CD4-positive, alpha-beta memory T cell (primary cell): ENCODE data around the gene TTC4. TPM values are rescaled to one million over a fixed set of nuclear protein-coding genes. Genes with fewer than 3 reads are reported as not detected.

Experiments used
- CTCF ChIA-PET: fragments of 350-600 bp; sonication (Branson Sonifier 250); formaldehyde crosslinking; loops from one replicate; lab custom pipeline; 2021; ENCODE audit warnings: inconsistent platforms; ENCODE audit not compliant: partially characterized antibody; lab: Charles Lee
- POLR2A ChIA-PET: fragments of 350-600 bp; sonication (Branson Sonifier 250); formaldehyde crosslinking; loops from one replicate; lab custom pipeline; 2021; ENCODE audit not compliant: partially characterized antibody; lab: Charles Lee
- DNase-seq, 5 donors: peaks; one replicate each; pipeline versions ENCODE4 v3.0.0 to v3.0.0-alpha.2; 2020 to 2022; ENCODE audit warnings: mixed read lengths in 1 of 5
- H3K27ac ChIP-seq: one replicate; pipeline ENCODE4 v1.7.0; 2013; ENCODE audit warnings: low read depth, low read length
- H3K27me3 ChIP-seq: 2 replicates; pipeline ENCODE4 v1.7.0; 2013; ENCODE audit warnings: mild to moderate bottlenecking, low read length, moderate library complexity; ENCODE audit not compliant: insufficient read depth
- H3K36me3 ChIP-seq: 2 replicates; pipeline ENCODE4 v1.7.0; 2013; ENCODE audit warnings: mild to moderate bottlenecking, low read length, moderate library complexity; ENCODE audit not compliant: insufficient read depth
- H3K4me1 ChIP-seq: 2 replicates; pipeline ENCODE4 v1.7.0; 2013; ENCODE audit warnings: mild to moderate bottlenecking, low read length, moderate library complexity; ENCODE audit not compliant: insufficient read depth
- H3K4me3 ChIP-seq, 2 donors: one replicate each; pipeline ENCODE4 v1.7.0; 2013; ENCODE audit warnings: low read length in 2 of 2, mild to moderate bottlenecking in 1 of 2
- H3K9me3 ChIP-seq, 2 donors: one replicate each; pipeline ENCODE4 v1.7.0; 2013; ENCODE audit warnings: low read length in 2 of 2, control low read depth in 1 of 2; ENCODE audit not compliant: control insufficient read depth in 1 of 2
- H3K27ac Mint-ChIP-seq, 7 donors: one replicate each; pipeline ENCODE4 v1.8.0; 2020 to 2021; ENCODE audit warnings: mixed read lengths in 7 of 7, mild to moderate bottlenecking in 6 of 7, inconsistent platforms in 3 of 7, moderate library complexity in 3 of 7
- H3K27me3 Mint-ChIP-seq, 2 donors: one replicate each; pipeline ENCODE4 v1.8.0; 2020 to 2021; ENCODE audit warnings: mixed read lengths in 2 of 2
- H3K36me3 Mint-ChIP-seq, 2 donors: one replicate each; pipeline ENCODE4 v1.8.0; 2020 to 2021; ENCODE audit warnings: mixed read lengths in 2 of 2, inconsistent platforms in 1 of 2, mild to moderate bottlenecking in 1 of 2
- H3K4me1 Mint-ChIP-seq, 4 donors: one replicate each; pipeline ENCODE4 v1.8.0; 2020 to 2021; ENCODE audit warnings: mixed read lengths in 4 of 4, mild to moderate bottlenecking in 1 of 4
- H3K4me3 Mint-ChIP-seq, 8 donors: one replicate each; pipeline ENCODE4 v1.8.0; 2020 to 2021; ENCODE audit warnings: mixed read lengths in 8 of 8, mild to moderate bottlenecking in 7 of 8, moderate library complexity in 6 of 8, inconsistent platforms in 3 of 8
- H3K9me3 Mint-ChIP-seq, 8 donors: one replicate each; pipeline ENCODE4 v1.8.0; 2020 to 2021; ENCODE audit warnings: mixed read lengths in 8 of 8, mild to moderate bottlenecking in 5 of 8, inconsistent platforms in 3 of 8, moderate library complexity in 1 of 8
- intact Hi-C: fragments of 100-400 bp; cut with micrococcal nuclease; formaldehyde crosslinking; loops from one replicate; pipeline ENCODE4 v1.15.1; 2023
- polyA plus RNA-seq, 2 donors: library from polyadenylated mRNA; unstranded; fragments of 300-500 nt; fragmentation: Illumina TruSeq; gene quantifications; one replicate each; pipeline ENCODE4 v1.2.3, GENCODE V29; 2021
- total RNA-seq, 2 experiments: library from RNA; stranded (reverse); gene quantifications; one replicate each; pipeline ENCODE4 v1.2.3, GENCODE V29; 2021

The TTC4 gene
- total and polyA plus RNA-seq, 4 experiments from 2014 or later, result 20.0 to 24.5 (median 23.0) TPM

- H3K9me3 ChIP-seq, result no peaks in the 10 kb centered on the region
- intact Hi-C loops, result no loop called here
- H3K4me3 ChIP-seq, result no peak overlapping the region
- POLR2A ChIA-PET, result no interaction called here
- no peak overlapping the region for H3K4me3 Mint-ChIP-seq
- no peaks in the 10 kb centered on the region for H3K9me3 Mint-ChIP-seq
- no peak overlapping the region for H3K27ac Mint-ChIP-seq
- H3K27ac ChIP-seq, result no peak overlapping the region
- peaks cover 4% of the 10 kb centered on the region for H3K36me3 ChIP-seq
- H3K27me3 ChIP-seq, result no peaks in the 10 kb centered on the region
- DNase-seq, result no peak
- CTCF ChIA-PET, result no interaction called here
- H3K36me3 Mint-ChIP-seq, result peaks cover 17 to 25% of the 10 kb centered on the region in 2 donors
- H3K4me1 Mint-ChIP-seq, result peaks cover 0 to 4% (median under 1%) of the 10 kb centered on the region in 4 donors
- no peaks in the 10 kb centered on the region for H3K27me3 Mint-ChIP-seq
- no peaks in the 10 kb centered on the region for H3K4me1 ChIP-seq
Measured at GRCh38 chr1:54777431-54777830, 61.8 kb downstream of the TTC4 start.

- no peak overlapping the region for H3K4me3 Mint-ChIP-seq
- H3K9me3 Mint-ChIP-seq, result no peaks in the 10 kb centered on the region
- ChIA-PET POLR2A (no interaction called here), CTCF (no interaction called here)
- Histone ChIP-seq H3K36me3 (peaks cover 20% of the 10 kb centered on the region), H3K4me3 (no peak overlapping the region), H3K9me3 (no peaks in the 10 kb centered on the region), H3K4me1 (no peaks in the 10 kb centered on the region), H3K27ac (no peak overlapping the region), H3K27me3 (no peaks in the 10 kb centered on the region)
- H3K4me1 Mint-ChIP-seq, result peaks cover 0 to 4% (median 2%) of the 10 kb centered on the region in 4 donors
- H3K27me3 Mint-ChIP-seq, result no peaks in the 10 kb centered on the region
- intact Hi-C loops, result no loop called here
- H3K27ac Mint-ChIP-seq, result no peak overlapping the region
- DNase-seq, result no peak
- H3K36me3 Mint-ChIP-seq, result peaks cover 35 to 48% of the 10 kb centered on the region in 2 donors
Measured at GRCh38 chr1:54781023-54781723, 65.5 kb downstream of the TTC4 start.

GRCh38 chr1:54782156-54782555, 66.5 kb downstream of the TTC4 start:
- peaks cover 0 to 7% (median 2%) of the 10 kb centered on the region in 4 donors for H3K4me1 Mint-ChIP-seq
- H3K27me3 Mint-ChIP-seq, result no peaks in the 10 kb centered on the region
- H3K4me3 ChIP-seq, result no peak overlapping the region
- no peaks in the 10 kb centered on the region for H3K9me3 Mint-ChIP-seq
- H3K27me3 ChIP-seq, result no peaks in the 10 kb centered on the region
- H3K4me1 ChIP-seq, result no peaks in the 10 kb centered on the region
- intact Hi-C loops, result no loop called here
- no peak overlapping the region for H3K27ac ChIP-seq
- DNase-seq, result no peak
- peaks cover 29% of the 10 kb centered on the region for H3K36me3 ChIP-seq
- peaks cover 43 to 58% of the 10 kb centered on the region in 2 donors for H3K36me3 Mint-ChIP-seq
- no peak overlapping the region for H3K4me3 Mint-ChIP-seq
- ChIA-PET CTCF (no interaction called here), POLR2A (no interaction called here)
- H3K9me3 ChIP-seq, result no peaks in the 10 kb centered on the region
- peak overlapping the region in 1 of 7 donors; percentile 6 for H3K27ac Mint-ChIP-seq

- ChIA-PET CTCF (no interaction called here), POLR2A (no interaction called here)
- Mint-ChIP-seq H3K4me1 (peaks cover 0 to 7% (median 2%) of the 10 kb centered on the region in 4 donors), H3K36me3 (peaks cover 46 to 61% of the 10 kb centered on the region in 2 donors), H3K4me3 (no peak overlapping the region), H3K9me3 (no peaks in the 10 kb centered on the region), H3K27ac (peak overlapping the region in 4 of 7 donors; percentile 6 to 75 (median 20)), H3K27me3 (no peaks in the 10 kb centered on the region)
- no peaks in the 10 kb centered on the region for H3K9me3 ChIP-seq
- peaks cover 33% of the 10 kb centered on the region for H3K36me3 ChIP-seq
- H3K27me3 ChIP-seq, result no peaks in the 10 kb centered on the region
- H3K4me1 ChIP-seq, result no peaks in the 10 kb centered on the region
- H3K4me3 ChIP-seq, result no peak overlapping the region
- no peak for DNase-seq
- no peak overlapping the region for H3K27ac ChIP-seq
- intact Hi-C loops, result no loop called here
Measured at GRCh38 chr1:54782588-54782987, 66.9 kb downstream of the TTC4 start.

GRCh38 chr1:54784066-54784465, 68.4 kb downstream of the TTC4 start:
- no peak overlapping the region for H3K27ac Mint-ChIP-seq
- intact Hi-C loops, result no loop called here
- peaks cover 0 to 5% (median 2%) of the 10 kb centered on the region in 4 donors for H3K4me1 Mint-ChIP-seq
- no peaks in the 10 kb centered on the region for H3K9me3 ChIP-seq
- H3K9me3 Mint-ChIP-seq, result no peaks in the 10 kb centered on the region
- H3K27ac ChIP-seq, result no peak overlapping the region
- H3K27me3 ChIP-seq, result no peaks in the 10 kb centered on the region
- H3K27me3 Mint-ChIP-seq, result no peaks in the 10 kb centered on the region
- H3K36me3 Mint-ChIP-seq, result peaks cover 42 to 63% of the 10 kb centered on the region in 2 donors
- H3K36me3 ChIP-seq, result peaks cover 33% of the 10 kb centered on the region
- H3K4me1 ChIP-seq, result no peaks in the 10 kb centered on the region
- no peak for DNase-seq
- POLR2A ChIA-PET, result no interaction called here
- CTCF ChIA-PET, result interaction anchor here (1.0 kb wide), 1 partner anchor 17 kb away, joined by 3 read pairs; the partner anchor contains the start of gene TTC22
- no peak overlapping the region for H3K4me3 ChIP-seq
- no peak overlapping the region for H3K4me3 Mint-ChIP-seq

- Histone ChIP-seq H3K4me1 (no peaks in the 10 kb centered on the region), H3K9me3 (peaks cover 0 to under 1% of the 10 kb centered on the region in 2 donors), H3K36me3 (peaks cover 33% of the 10 kb centered on the region), H3K27me3 (no peaks in the 10 kb centered on the region), H3K27ac (no peak overlapping the region), H3K4me3 (no peak overlapping the region)
- ChIA-PET POLR2A (no interaction called here), CTCF (no interaction called here)
- no peak for DNase-seq
- Mint-ChIP-seq H3K36me3 (peaks cover 48 to 64% of the 10 kb centered on the region in 2 donors), H3K27ac (peak overlapping the region in 2 of 7 donors; percentile 81 to 84), H3K4me1 (peaks cover 0 to 6% (median 3%) of the 10 kb centered on the region in 4 donors), H3K9me3 (peaks cover 0 to 1% (median 0%) of the 10 kb centered on the region in 8 donors), H3K27me3 (no peaks in the 10 kb centered on the region), H3K4me3 (no peak overlapping the region)
- intact Hi-C loops, result no loop called here
Measured at GRCh38 chr1:54786778-54787177, 71.1 kb downstream of the TTC4 start.

GRCh38 chr1:54787604-54788003, 71.9 kb downstream of the TTC4 start:
- H3K27ac ChIP-seq, result no peak overlapping the region
- H3K9me3 Mint-ChIP-seq, result peaks cover 0 to 9% (median 0%) of the 10 kb centered on the region in 8 donors
- no peaks in the 10 kb centered on the region for H3K4me1 ChIP-seq
- H3K4me3 ChIP-seq, result no peak overlapping the region
- no peaks in the 10 kb centered on the region for H3K27me3 ChIP-seq
- ChIA-PET CTCF (no interaction called here), POLR2A (no interaction called here)
- DNase-seq, result no peak
- H3K4me3 Mint-ChIP-seq, result no peak overlapping the region
- peaks cover 0 to 6% (median 3%) of the 10 kb centered on the region in 4 donors for H3K4me1 Mint-ChIP-seq
- no peaks in the 10 kb centered on the region for H3K27me3 Mint-ChIP-seq
- H3K27ac Mint-ChIP-seq, result peak overlapping the region in 1 of 7 donors; percentile 55
- peaks cover 51 to 66% of the 10 kb centered on the region in 2 donors for H3K36me3 Mint-ChIP-seq
- peaks cover 28% of the 10 kb centered on the region for H3K36me3 ChIP-seq
- intact Hi-C loops, result no loop called here
- peaks cover 0 to 4% of the 10 kb centered on the region in 2 donors for H3K9me3 ChIP-seq
